ENCODE results near the gene ADNP.

ADNP gene

GRCh38 chr20:50921803-50922501 lies 9.3 kb downstream of the ADNP start:
- Mint-ChIP-seq H3K27ac (no peak overlapping the region), H3K9me3 (no peaks in the 10 kb centered on the region), H3K4me3 (no peak overlapping the region), H3K27me3 (ENCODE audit: low read depth) (no peaks in the 10 kb centered on the region), H3K4me1 (ENCODE audit: low read depth) (peaks cover 28% of the 10 kb centered on the region), H3K36me3 (ENCODE audit: low read depth) (peaks cover 16% of the 10 kb centered on the region)

- Mint-ChIP-seq H3K27ac (no peak overlapping the region), H3K36me3 (ENCODE audit: low read depth) (peaks cover 16% of the 10 kb centered on the region), H3K9me3 (no peaks in the 10 kb centered on the region), H3K4me1 (ENCODE audit: low read depth) (peaks cover 33% of the 10 kb centered on the region), H3K4me3 (no peak overlapping the region), H3K27me3 (ENCODE audit: low read depth) (no peaks in the 10 kb centered on the region)
These were observed 10.2 kb downstream of the ADNP start for GRCh38 chr20:50920997-50921396.

- Mint-ChIP-seq H3K9me3 (no peaks in the 10 kb centered on the region), H3K36me3 (ENCODE audit: low read depth) (peaks cover 13% of the 10 kb centered on the region), H3K4me1 (ENCODE audit: low read depth) (peaks cover 33% of the 10 kb centered on the region), H3K4me3 (no peak overlapping the region), H3K27ac (peak overlapping the region; percentile 36), H3K27me3 (ENCODE audit: low read depth) (no peaks in the 10 kb centered on the region)
These were observed 11.7 kb downstream of the ADNP start for GRCh38 chr20:50919567-50919966.

- peaks cover 20% of the 10 kb centered on the region for H3K36me3 Mint-ChIP-seq (ENCODE audit: low read depth)
- H3K27ac Mint-ChIP-seq: no peak overlapping the region
- no peaks in the 10 kb centered on the region for H3K9me3 Mint-ChIP-seq
- peaks cover 45% of the 10 kb centered on the region for H3K4me1 Mint-ChIP-seq (ENCODE audit: low read depth)
- no peak overlapping the region for H3K4me3 Mint-ChIP-seq
- no peaks in the 10 kb centered on the region for H3K27me3 Mint-ChIP-seq (ENCODE audit: low read depth)
These were observed 12.8 kb downstream of the ADNP start for GRCh38 chr20:50918403-50918802.

GRCh38 chr20:50916934-50917333 lies 14.3 kb downstream of the ADNP start:
- H3K27ac Mint-ChIP-seq: no peak overlapping the region
- peaks cover 16% of the 10 kb centered on the region for H3K36me3 Mint-ChIP-seq (ENCODE audit: low read depth)
- no peaks in the 10 kb centered on the region for H3K27me3 Mint-ChIP-seq (ENCODE audit: low read depth)
- peaks cover 46% of the 10 kb centered on the region for H3K4me1 Mint-ChIP-seq (ENCODE audit: low read depth)
- H3K4me3 Mint-ChIP-seq: no peak overlapping the region
- no peaks in the 10 kb centered on the region for H3K9me3 Mint-ChIP-seq

GRCh38 chr20:50916257-50916656 lies 15.0 kb downstream of the ADNP start:
- no peaks in the 10 kb centered on the region for H3K9me3 Mint-ChIP-seq
- H3K27ac Mint-ChIP-seq: no peak overlapping the region
- H3K4me3 Mint-ChIP-seq: no peak overlapping the region
- H3K36me3 Mint-ChIP-seq (ENCODE audit: low read depth): peaks cover 20% of the 10 kb centered on the region
- H3K27me3 Mint-ChIP-seq (ENCODE audit: low read depth): no peaks in the 10 kb centered on the region
- peaks cover 53% of the 10 kb centered on the region for H3K4me1 Mint-ChIP-seq (ENCODE audit: low read depth)

- H3K36me3 Mint-ChIP-seq (ENCODE audit: low read depth): peaks cover 20% of the 10 kb centered on the region
- H3K4me1 Mint-ChIP-seq (ENCODE audit: low read depth): peaks cover 57% of the 10 kb centered on the region
These were observed 15.8 kb downstream of the ADNP start for GRCh38 chr20:50915424-50915823.

GRCh38 chr20:50913690-50914375 lies 17.4 kb downstream of the ADNP start:
- H3K4me3 Mint-ChIP-seq: no peak overlapping the region
- peaks cover 22% of the 10 kb centered on the region for H3K36me3 Mint-ChIP-seq (ENCODE audit: low read depth)
- no peaks in the 10 kb centered on the region for H3K9me3 Mint-ChIP-seq
- H3K4me1 Mint-ChIP-seq (ENCODE audit: low read depth): peaks cover 60% of the 10 kb centered on the region
- peak overlapping the region; percentile 71 for H3K27ac Mint-ChIP-seq
- H3K27me3 Mint-ChIP-seq (ENCODE audit: low read depth): no peaks in the 10 kb centered on the region

More at GRCh38 chr20:50915424-50915823, 15.8 kb downstream of the ADNP start:
- Mint-ChIP-seq H3K27ac (no peak overlapping the region), H3K4me3 (no peak overlapping the region), H3K27me3 (ENCODE audit: low read depth) (no peaks in the 10 kb centered on the region), H3K9me3 (no peaks in the 10 kb centered on the region)

- H3K9me3 Mint-ChIP-seq: no peaks in the 10 kb centered on the region
- peaks cover 48% of the 10 kb centered on the region for H3K4me1 Mint-ChIP-seq (ENCODE audit: low read depth)
- H3K4me3 Mint-ChIP-seq: no peak overlapping the region
- H3K27ac Mint-ChIP-seq: peak overlapping the region; percentile 43
- no peaks in the 10 kb centered on the region for H3K27me3 Mint-ChIP-seq (ENCODE audit: low read depth)
- H3K36me3 Mint-ChIP-seq (ENCODE audit: low read depth): peaks cover 17% of the 10 kb centered on the region
These were observed 19.5 kb downstream of the ADNP start for GRCh38 chr20:50911716-50912115.

GRCh38 chr20:50911030-50911429 lies 20.2 kb downstream of the ADNP start:
- no peaks in the 10 kb centered on the region for H3K9me3 Mint-ChIP-seq
- no peak overlapping the region for H3K4me3 Mint-ChIP-seq
- peak overlapping the region; percentile 47 for H3K27ac Mint-ChIP-seq
- peaks cover 17% of the 10 kb centered on the region for H3K36me3 Mint-ChIP-seq (ENCODE audit: low read depth)
- no peaks in the 10 kb centered on the region for H3K27me3 Mint-ChIP-seq (ENCODE audit: low read depth)
- peaks cover 45% of the 10 kb centered on the region for H3K4me1 Mint-ChIP-seq (ENCODE audit: low read depth)

- no peak overlapping the region for H3K27ac Mint-ChIP-seq
- H3K9me3 Mint-ChIP-seq: no peaks in the 10 kb centered on the region
- H3K4me1 Mint-ChIP-seq (ENCODE audit: low read depth): peaks cover 34% of the 10 kb centered on the region
- no peak overlapping the region for H3K4me3 Mint-ChIP-seq
- peaks cover 17% of the 10 kb centered on the region for H3K36me3 Mint-ChIP-seq (ENCODE audit: low read depth)
- H3K27me3 Mint-ChIP-seq (ENCODE audit: low read depth): no peaks in the 10 kb centered on the region
These were observed 21.8 kb downstream of the ADNP start for GRCh38 chr20:50909413-50909812.

- peaks cover 5% of the 10 kb centered on the region for H3K4me1 Mint-ChIP-seq (ENCODE audit: low read depth)
- no peaks in the 10 kb centered on the region for H3K27me3 Mint-ChIP-seq (ENCODE audit: low read depth)
- no peak overlapping the region for H3K4me3 Mint-ChIP-seq
- H3K9me3 Mint-ChIP-seq: no peaks in the 10 kb centered on the region
- peaks cover 15% of the 10 kb centered on the region for H3K36me3 Mint-ChIP-seq (ENCODE audit: low read depth)
- no peak overlapping the region for H3K27ac Mint-ChIP-seq
These were observed 27.1 kb downstream of the ADNP start for GRCh38 chr20:50904067-50904570.

- H3K4me3 Mint-ChIP-seq: no peak overlapping the region
- peaks cover 15% of the 10 kb centered on the region for H3K36me3 Mint-ChIP-seq (ENCODE audit: low read depth)
- H3K27ac Mint-ChIP-seq: no peak overlapping the region
- no peaks in the 10 kb centered on the region for H3K9me3 Mint-ChIP-seq
- H3K27me3 Mint-ChIP-seq (ENCODE audit: low read depth): no peaks in the 10 kb centered on the region
- peaks cover 5% of the 10 kb centered on the region for H3K4me1 Mint-ChIP-seq (ENCODE audit: low read depth)
These were observed 27.7 kb downstream of the ADNP start for GRCh38 chr20:50903353-50904051.

GRCh38 chr20:50901301-50901700 lies 29.9 kb downstream of the ADNP start:
- Mint-ChIP-seq H3K36me3 (ENCODE audit: low read depth) (peaks cover 25% of the 10 kb centered on the region), H3K9me3 (no peaks in the 10 kb centered on the region), H3K27ac (no peak overlapping the region), H3K27me3 (ENCODE audit: low read depth) (no peaks in the 10 kb centered on the region), H3K4me1 (ENCODE audit: low read depth) (peaks cover 3% of the 10 kb centered on the region), H3K4me3 (no peak overlapping the region)

- Mint-ChIP-seq H3K36me3 (ENCODE audit: low read depth) (peaks cover 25% of the 10 kb centered on the region), H3K4me3 (no peak overlapping the region)
These were observed 31.0 kb downstream of the ADNP start for GRCh38 chr20:50900261-50900660.

More at GRCh38 chr20:50900261-50900660, 31.0 kb downstream of the ADNP start:
- no peaks in the 10 kb centered on the region for H3K9me3 Mint-ChIP-seq
- H3K27ac Mint-ChIP-seq: no peak overlapping the region
- peaks cover 3% of the 10 kb centered on the region for H3K4me1 Mint-ChIP-seq (ENCODE audit: low read depth)
- no peaks in the 10 kb centered on the region for H3K27me3 Mint-ChIP-seq (ENCODE audit: low read depth)
